SK-N-SH (cell line): ENCODE results near the gene OSBPL7. TPM values are rescaled to one million over a fixed set of nuclear protein-coding genes. Genes with fewer than 3 reads are reported as not detected.

Experiments used
- CTCF ChIA-PET: fragments of 300-600, 350-600 bp; formaldehyde crosslinking; extraction: SDS; loops from one replicate; lab custom pipeline; 2021; lab: Yijun Ruan, JAX
- POLR2A ChIA-PET: fragments of 350-600 bp; sonication (Branson Sonifier 250); formaldehyde crosslinking; extraction: SDS; loops from one replicate; lab custom pipeline; 2020; ENCODE audit warnings: antibody characterized with exemption, inconsistent platforms; lab: Yijun Ruan, JAX
- DNase-seq: peaks from one replicate; pipeline ENCODE4 v3.0.0; 2012
- H2AFZ ChIP-seq: fragments of 200-600 bp; sonication (generic); 2 replicates; pipeline ENCODE4 v1.8.1; 2016; ENCODE audit warnings: antibody characterized with exemption, mild to moderate bottlenecking, low read depth
- H3F3A ChIP-seq: fragments of 200-600 bp; sonication (generic); replicated peaks from 2 replicates; pipeline ENCODE3; 2016; ENCODE audit warnings: antibody characterized with exemption, mild to moderate bottlenecking; ENCODE audit not compliant: insufficient read depth
- H3K27ac ChIP-seq, 2 experiments: fragments of 200-500 bp in 1 of 2; fragments of 200-600 bp in 1 of 2; sonication (Bioruptor generic) in 1 of 2; sonication (generic), shearing (Covaris generic) in 1 of 2; 2 replicates each; pipeline versions ENCODE4 v1.5.1 to v1.6.1; 2014 to 2016; ENCODE audit warnings: low read depth in 2 of 2, inconsistent platforms in 1 of 2, low read length in 1 of 2, mild to moderate bottlenecking in 1 of 2, mixed read lengths in 1 of 2
- H3K27me3 ChIP-seq: fragments of 200-600 bp; sonication (generic), shearing (Covaris generic); 2 replicates; pipeline ENCODE4 v1.6.1; 2016; ENCODE audit warnings: mixed run types; ENCODE audit not compliant: insufficient read depth
- H3K36me3 ChIP-seq, 2 experiments: fragments of 200-500 bp in 1 of 2; fragments of 200-600 bp in 1 of 2; sonication (Bioruptor generic) in 1 of 2; sonication (generic) in 1 of 2; replicated peaks in 1 of 2; 2 replicates each; pipeline versions ENCODE3 to v1.5.1; 2014 to 2016; ENCODE audit warnings: low read length in 1 of 2, mild to moderate bottlenecking in 1 of 2; ENCODE audit not compliant: insufficient read depth in 2 of 2, control insufficient read depth in 1 of 2
- H3K4me1 ChIP-seq, 2 experiments: fragments of 200-500 bp in 1 of 2; fragments of 200-600 bp in 1 of 2; sonication (Bioruptor generic) in 1 of 2; sonication (generic), shearing (Covaris generic) in 1 of 2; 2 replicates each; pipeline versions ENCODE4 v1.5.1 to v1.6.1; 2014 to 2016; ENCODE audit warnings: low read depth in 1 of 2, low read length in 1 of 2, mixed run types in 1 of 2; ENCODE audit not compliant: insufficient read depth in 2 of 2, control insufficient read depth in 1 of 2
- H3K4me2 ChIP-seq: fragments of 200-600 bp; sonication (generic), shearing (Covaris generic); 2 replicates; pipeline ENCODE4 v1.6.1; 2017; ENCODE audit warnings: mixed run types
- H3K4me3 ChIP-seq, 2 experiments: fragments of 200-500 bp in 1 of 2; fragments of 200-600 bp in 1 of 2; sonication (Bioruptor generic) in 1 of 2; sonication (generic), shearing (Covaris generic) in 1 of 2; 2 replicates each; pipeline versions ENCODE4 v1.5.1 to v1.8.1; 2014 to 2016; ENCODE audit warnings: low read depth in 2 of 2, inconsistent platforms in 1 of 2, low read length in 1 of 2, mild to moderate bottlenecking in 1 of 2, mixed read lengths in 1 of 2, moderate library complexity in 1 of 2
- H3K79me2 ChIP-seq: fragments of 200-600 bp; sonication (generic); 2 replicates; pipeline ENCODE4 v1.8.1; 2017; ENCODE audit warnings: mild to moderate bottlenecking; ENCODE audit not compliant: insufficient read depth
- H3K9ac ChIP-seq: fragments of 200-600 bp; sonication (generic); 2 replicates; pipeline ENCODE4 v1.6.1; 2017; ENCODE audit warnings: mixed run types
- H3K9me2 ChIP-seq: fragments of 200-600 bp; sonication (generic); 2 replicates; pipeline ENCODE4 v1.6.1; 2017; ENCODE audit warnings: mixed run types
- H3K9me3 ChIP-seq: fragments of 200-600 bp; sonication (generic); 2 replicates; pipeline ENCODE4 v1.6.1; 2017; ENCODE audit warnings: mixed run types, mild to moderate bottlenecking, moderate library complexity
- H4K20me1 ChIP-seq: fragments of 200-600 bp; sonication (generic); 2 replicates; pipeline ENCODE4 v1.6.1; 2017; ENCODE audit warnings: mild to moderate bottlenecking, mixed run types; ENCODE audit not compliant: insufficient read depth
- CTCF ChIP-seq: fragments of 200-600 bp; sonication (generic); IDR thresholded peaks from 2 replicates; pipeline ENCODE4 v1.6.1; 2017; ENCODE audit warnings: antibody characterized with exemption, mild to moderate bottlenecking, moderate library complexity
- ELF1 ChIP-seq: IDR thresholded peaks from 2 replicates; pipeline ENCODE4 v1.4.0; 2012
- EP300 ChIP-seq, 2 experiments: IDR thresholded peaks; 2 replicates each; pipeline versions ENCODE4 v1.4.0 to v1.6.1; 2012; ENCODE audit warnings: borderline replicate concordance in 1 of 2, low read depth in 1 of 2, low read length in 1 of 2
- EZH2phosphoT487 ChIP-seq: fragments of 200-600 bp; sonication (generic); IDR thresholded peaks from 2 replicates; pipeline ENCODE4 v1.6.1; 2017; ENCODE audit warnings: low read depth, mixed run types, mild to moderate bottlenecking, antibody characterized with exemption, moderate library complexity, borderline replicate concordance
- FOSL2 ChIP-seq: IDR thresholded peaks from 2 replicates; pipeline ENCODE4 v1.4.0; 2012; ENCODE audit warnings: low read depth, mild to moderate bottlenecking, moderate library complexity, borderline replicate concordance
- FOXJ3 ChIP-seq: sonication (generic); formaldehyde crosslinking; IDR thresholded peaks from 2 replicates; pipeline ENCODE4 v1.5.1; 2020; ENCODE audit warnings: mild to moderate bottlenecking, missing genetic modification reagents
- FOXM1 ChIP-seq: IDR thresholded peaks from 2 replicates; pipeline ENCODE4 v1.4.0; 2012; ENCODE audit warnings: low read depth, mild to moderate bottlenecking
- GABPA ChIP-seq: IDR thresholded peaks from 2 replicates; pipeline ENCODE4 v1.4.0; 2012; ENCODE audit warnings: low read depth, mild to moderate bottlenecking
- JUND ChIP-seq: IDR thresholded peaks from 2 replicates; pipeline ENCODE4 v1.4.0; 2012
- MAX ChIP-seq: IDR thresholded peaks from 2 replicates; pipeline ENCODE4 v1.4.0; 2012; ENCODE audit warnings: low read depth
- MEF2A ChIP-seq: IDR thresholded peaks from 2 replicates; pipeline ENCODE4 v1.4.0; 2012; ENCODE audit warnings: low read depth, borderline replicate concordance
- MXI1 ChIP-seq: IDR thresholded peaks from 2 replicates; pipeline ENCODE4 v1.6.1; 2012; ENCODE audit warnings: mild to moderate bottlenecking, low read depth, low read length, improper control_type of control experiment
- PBX3 ChIP-seq: IDR thresholded peaks from 2 replicates; pipeline ENCODE4; 2012
- POLR2AphosphoS5 ChIP-seq: IDR thresholded peaks from 2 replicates; pipeline ENCODE4 v1.6.1; 2012; ENCODE audit warnings: low read depth, low read length
- RAD21 ChIP-seq: IDR thresholded peaks from 2 replicates; pipeline ENCODE4 v1.6.1; 2012; ENCODE audit warnings: mild to moderate bottlenecking, low read length
- RCOR1 ChIP-seq: fragments of 150-350 bp; IDR thresholded peaks from 2 replicates; pipeline ENCODE4 v1.6.1; 2017; ENCODE audit warnings: antibody characterized with exemption, low read length
- RFX5 ChIP-seq: IDR thresholded peaks from 2 replicates; pipeline ENCODE4 v1.6.1; 2012; ENCODE audit warnings: mild to moderate bottlenecking, improper control_type of control experiment, low read length
- RXRA ChIP-seq: IDR thresholded peaks from 2 replicates; pipeline ENCODE4 v1.4.0; 2012; ENCODE audit warnings: low read depth, mild to moderate bottlenecking, borderline replicate concordance
- SMC3 ChIP-seq: IDR thresholded peaks from 2 replicates; pipeline ENCODE4 v1.6.1; 2012; ENCODE audit warnings: low read depth, low read length, improper control_type of control experiment
- TCF12 ChIP-seq: IDR thresholded peaks from 2 replicates; pipeline ENCODE4 v1.4.0; 2012
- USF2 ChIP-seq: fragments of 150-350 bp; IDR thresholded peaks from 2 replicates; pipeline ENCODE4 v1.6.1; 2017; ENCODE audit warnings: antibody characterized with exemption, low read length, low read depth, borderline replicate concordance
- YY1 ChIP-seq: IDR thresholded peaks from 2 replicates; pipeline ENCODE4 v1.4.0; 2012; ENCODE audit warnings: low read depth, mild to moderate bottlenecking
- WGBS: methylation state at CpG from one replicate; pipeline ENCODE4 v1.1.6; 2017; ENCODE audit warnings: low lambda C conversion rate; 5-methylcytosine and 5-hydroxymethylcytosine counted together
- polyA plus RNA-seq, 3 experiments: library from polyadenylated mRNA; depleted of rRNA; stranded (reverse); fragments of >200 nt; gene quantifications; 2 replicates each; pipeline ENCODE4 v1.2.3, GENCODE V29; 2012

Gene OSBPL7
- polyA plus RNA-seq, 1 of the 3 experiments (the other 2 are of a cell fraction), result 23.7 TPM

- TF ChIP-seq PBX3 (no peak), POLR2AphosphoS5 (no peak), CTCF (no peak), RXRA (no peak), EZH2phosphoT487 (no peak), FOXJ3 (CRISPR knock-in tag) (no peak)
Observed at GRCh38 chr17:47839071-47839470, 17.5 kb upstream of the OSBPL7 start (continued).

GRCh38 chr17:47838636-47839035 lies 17.0 kb upstream of the OSBPL7 start:
- TF ChIP-seq USF2, result no peak
- TF ChIP-seq MAX, result no peak
- TF ChIP-seq FOSL2, result no peak
- TF ChIP-seq GABPA, result no peak
- no peak for TF ChIP-seq RFX5
- no peak for TF ChIP-seq EP300 (IDR thresholded peaks at IDR 0.05; ENCODE audit: borderline replicate concordance in 1 of 2, low read depth in 1 of 2, low read length in 1 of 2)
- no peak for TF ChIP-seq RCOR1
- TF ChIP-seq MEF2A, result no peak
- no peak for TF ChIP-seq JUND
- no peak for TF ChIP-seq ELF1
- TF ChIP-seq RAD21, result no peak
- no peak for TF ChIP-seq MXI1
- TF ChIP-seq SMC3, result no peak
- no peak for TF ChIP-seq CTCF
- no peak for TF ChIP-seq TCF12
- no peak for TF ChIP-seq FOXM1
- TF ChIP-seq FOXJ3 (CRISPR knock-in tag), result no peak
- TF ChIP-seq YY1, result no peak
- CTCF ChIA-PET, result interaction anchor here (0.8 to 33.0 kb wide), 6 partner anchors 1 to 180 kb away, joined by 3 to 1447 read pairs (median 288); partner anchors contain the start of genes CDK5RAP3, LRRC46, MRPL10 and SCRN2
- POLR2A ChIA-PET, result interaction anchor here (0.8 to 1.3 kb wide), 2 partner anchors 17 to 57 kb away, joined by 3 to 4 read pairs; partner anchors contain the start of genes OSBPL7 and SP2
- Histone ChIP-seq H3K4me2 (no peak overlapping the region), H3K9me3 (no peaks in the 10 kb centered on the region), H3K9ac (no peak overlapping the region), H2AFZ (no peak overlapping the region), H3K4me3 (no peak overlapping the region), H4K20me1 (no peaks in the 10 kb centered on the region), H3K36me3 (peaks cover 0 to 38% of the 10 kb centered on the region in 2 experiments), H3K4me1 (peaks cover 8 to 22% of the 10 kb centered on the region in 2 experiments; a peak in 2 of 4 replicates), H3K79me2 (peaks cover 15% of the 10 kb centered on the region; the same call in 1 of the 2 replicates), H3K9me2 (no peaks in the 10 kb centered on the region), H3K27me3 (no peaks in the 10 kb centered on the region), H3K27ac (no peak overlapping the region), H3F3A (peaks cover 3% of the 10 kb centered on the region)
- 95% methylated on average over 13 of the region's 13 CpGs for WGBS
- no peak for DNase-seq
